ENCODE measurements around the gene FADS2.

FADS2 gene

DNA sequence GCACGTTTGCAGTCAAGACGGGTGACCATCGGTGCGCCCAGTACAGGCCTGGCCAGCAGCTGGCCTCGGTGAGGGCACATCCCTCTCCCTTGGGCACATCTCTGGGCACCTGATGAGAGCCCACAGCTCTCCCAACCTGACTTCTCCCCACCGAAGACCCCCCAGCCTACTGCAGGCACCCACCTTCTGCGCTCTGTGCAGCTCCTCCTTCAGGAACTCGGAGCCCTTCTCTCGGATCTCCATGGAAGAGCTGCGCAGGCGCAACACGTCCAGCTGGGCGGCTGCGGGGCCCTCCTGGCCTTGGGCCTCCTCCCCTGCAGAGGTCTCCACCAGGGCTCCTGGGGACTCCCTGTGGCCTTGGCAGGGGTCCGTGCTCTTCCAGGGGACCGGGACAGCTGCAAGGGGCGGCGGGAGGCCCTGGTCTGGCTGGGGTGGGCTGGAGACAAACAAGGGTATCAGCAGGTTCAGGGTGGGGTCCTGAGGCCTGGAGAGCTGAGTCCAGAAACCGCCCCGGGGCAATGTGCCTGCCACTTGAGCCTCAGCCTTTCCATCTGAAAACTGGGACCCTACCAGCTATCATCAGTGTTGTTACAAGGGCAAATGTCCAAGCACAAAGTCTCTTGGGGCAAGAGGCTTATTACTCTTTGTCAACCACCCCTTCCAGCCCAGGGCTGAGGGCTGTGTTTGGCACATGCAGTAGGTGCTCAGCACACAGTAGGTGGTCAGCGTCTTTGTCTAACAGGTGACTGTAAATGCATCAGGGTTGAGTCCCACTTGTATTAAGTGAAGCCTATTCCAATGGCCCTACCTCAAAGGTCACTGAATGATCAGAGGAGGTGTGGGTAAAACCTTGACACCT lies 80.0 kb downstream of the FADS2 start:
- DNase-seq = no peak

DNA sequence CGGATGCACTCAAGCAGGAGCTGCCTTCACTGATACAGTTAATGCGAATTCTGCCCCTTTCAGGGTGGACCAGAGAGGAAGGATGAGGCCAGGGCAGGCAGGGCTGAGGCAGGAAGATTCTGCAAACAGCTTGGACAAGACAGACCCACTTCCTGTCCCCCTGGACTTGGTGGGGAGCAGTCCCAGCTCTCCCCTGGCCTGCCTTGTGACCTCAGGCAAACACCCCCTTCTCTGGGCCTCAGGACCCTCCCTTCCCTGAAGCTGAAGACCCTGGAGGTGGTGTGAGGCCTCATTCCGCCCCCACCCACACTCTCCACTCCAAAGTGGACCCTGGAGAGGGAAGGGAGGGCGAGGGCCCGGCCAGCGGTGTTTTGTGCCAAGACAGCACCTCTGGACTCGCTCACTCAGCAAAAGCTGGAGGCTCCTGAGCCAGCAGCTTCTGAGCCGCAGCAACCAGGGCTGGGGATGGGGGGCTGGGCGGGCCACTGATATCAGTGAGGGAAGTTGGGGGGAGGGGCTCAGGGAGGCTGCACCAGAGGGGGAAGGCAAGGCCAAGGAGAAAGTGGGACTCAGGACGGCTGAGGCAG lies 80.7 kb downstream of the FADS2 start:
- DNase-seq = peak; percentile 28

DNA sequence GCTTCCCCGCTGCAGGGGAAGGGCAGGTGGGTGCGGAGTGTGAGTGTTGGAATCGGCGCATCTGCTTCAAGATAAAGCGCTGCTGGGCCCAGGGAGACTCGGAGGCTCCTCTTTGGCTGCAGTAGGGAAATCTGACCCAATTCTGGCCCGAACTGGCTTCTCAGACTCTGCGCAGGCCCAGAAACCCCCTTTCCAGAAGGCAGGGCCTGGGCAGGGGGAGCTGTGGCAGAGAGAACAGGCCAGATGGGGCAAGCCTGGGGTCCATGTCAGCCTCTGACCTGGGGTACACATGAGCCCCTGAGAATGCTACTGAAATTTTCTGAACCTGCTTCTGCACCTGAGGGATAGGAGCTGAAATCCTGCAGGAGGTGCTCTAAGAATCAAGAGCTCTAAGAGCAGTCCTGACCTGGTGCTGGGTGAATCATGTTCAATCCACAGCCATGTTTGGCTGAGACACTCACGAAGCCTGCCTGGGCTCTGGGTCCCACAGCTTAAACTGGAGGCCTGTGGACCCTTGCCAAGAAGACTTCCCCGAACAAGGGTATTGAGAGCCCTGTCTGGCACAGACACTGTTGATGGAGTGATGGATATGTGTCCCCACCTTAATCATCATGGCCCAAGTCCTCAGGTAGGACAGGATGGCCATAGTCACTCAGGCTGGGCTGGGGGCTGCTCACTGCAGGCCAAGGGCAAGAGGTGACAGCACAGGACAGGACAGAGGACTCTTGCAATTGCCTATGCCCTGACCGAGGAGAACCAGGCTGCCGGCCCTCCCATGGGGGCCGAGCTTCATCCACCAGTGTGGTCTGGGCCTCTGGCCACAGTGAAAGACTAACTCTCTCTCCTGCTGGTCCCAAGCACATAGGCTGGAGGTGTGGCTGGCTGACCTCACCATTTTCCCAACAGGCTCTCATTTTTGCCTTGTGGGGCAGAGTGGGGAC lies 82.4 kb downstream of the FADS2 start:
- no peak for DNase-seq

- DNase-seq = no peak
These were observed 83.1 kb downstream of the FADS2 start for GRCh38 chr11:61911128-61911700.

DNA sequence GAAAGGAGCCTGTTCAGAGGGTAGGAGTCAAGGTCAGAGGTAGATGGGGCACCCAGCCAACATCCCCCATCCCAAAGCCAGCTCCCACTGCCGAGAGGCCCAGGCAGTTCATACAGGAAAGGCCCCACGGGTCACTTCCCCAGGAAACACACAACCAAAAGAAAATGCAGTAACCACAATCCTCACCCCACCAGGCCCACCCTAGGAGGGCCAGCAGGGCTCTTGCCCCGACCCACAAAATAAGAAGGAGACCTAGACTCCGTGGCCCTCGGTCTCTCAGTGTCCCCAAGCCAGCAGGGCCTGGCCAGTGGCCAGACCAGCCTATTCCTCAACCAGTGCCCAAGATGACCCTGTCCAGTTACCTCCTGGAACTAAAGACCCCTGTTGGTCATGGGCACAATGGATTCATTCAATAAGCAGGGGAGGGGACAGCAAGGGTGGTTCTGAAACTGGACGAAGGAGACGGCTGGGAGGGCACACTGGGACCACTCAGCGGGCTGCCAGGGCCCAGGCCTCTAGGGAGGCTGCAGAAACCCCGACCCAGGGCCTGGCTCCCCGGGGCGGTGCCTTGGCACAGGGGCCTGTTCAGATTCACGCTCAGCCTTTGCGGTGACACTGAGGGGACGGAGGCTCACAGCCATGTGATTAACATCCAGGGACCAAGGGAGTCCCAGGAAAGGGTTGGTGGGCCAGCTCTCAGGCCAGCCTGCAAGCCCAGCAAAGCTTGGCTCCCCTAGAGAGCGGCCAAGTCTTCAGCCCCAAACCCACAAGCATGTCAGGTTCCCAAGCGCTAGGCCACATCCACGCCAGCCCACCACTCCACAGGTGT lies 83.8 kb downstream of the FADS2 start:
- no peak for DNase-seq

GRCh38 chr11:61912530-61912898 lies 84.4 kb downstream of the FADS2 start:
- no peak for DNase-seq

- no peak for DNase-seq
These were observed 85.0 kb downstream of the FADS2 start for GRCh38 chr11:61912991-61913698.

DNA sequence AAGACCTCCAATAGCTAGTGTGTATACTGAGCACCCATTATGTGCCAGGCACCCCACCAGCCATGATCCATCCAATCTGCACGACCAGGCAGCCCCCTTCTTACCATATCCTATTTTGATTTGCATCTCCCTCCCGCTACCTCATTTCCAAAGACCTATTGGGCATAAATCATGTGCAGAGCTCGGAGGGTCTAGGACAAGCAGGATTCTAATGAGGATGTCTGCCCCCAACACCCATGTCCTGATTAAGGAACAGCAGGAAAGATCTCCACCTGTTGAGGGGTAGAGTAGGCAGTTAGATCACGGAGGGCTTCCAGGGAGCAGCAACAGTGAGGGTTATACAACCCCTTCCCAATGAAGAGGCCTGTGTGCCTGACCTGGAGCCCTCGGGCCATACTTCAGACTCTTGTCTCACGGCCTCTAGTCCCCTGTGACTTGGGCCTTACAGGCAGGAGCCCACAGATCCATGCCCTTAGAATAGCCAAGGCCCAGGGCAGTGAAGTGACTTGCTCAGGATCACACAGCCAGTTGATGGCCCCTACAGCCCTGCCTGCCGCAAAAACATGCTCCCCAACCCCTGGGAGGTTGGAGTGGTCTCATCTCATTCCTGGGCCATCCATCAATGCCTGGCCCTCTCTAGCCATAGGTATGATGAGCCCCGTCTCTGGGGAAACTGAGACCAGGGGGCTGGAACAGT lies 85.7 kb downstream of the FADS2 start:
- DNase-seq = no peak

DNA sequence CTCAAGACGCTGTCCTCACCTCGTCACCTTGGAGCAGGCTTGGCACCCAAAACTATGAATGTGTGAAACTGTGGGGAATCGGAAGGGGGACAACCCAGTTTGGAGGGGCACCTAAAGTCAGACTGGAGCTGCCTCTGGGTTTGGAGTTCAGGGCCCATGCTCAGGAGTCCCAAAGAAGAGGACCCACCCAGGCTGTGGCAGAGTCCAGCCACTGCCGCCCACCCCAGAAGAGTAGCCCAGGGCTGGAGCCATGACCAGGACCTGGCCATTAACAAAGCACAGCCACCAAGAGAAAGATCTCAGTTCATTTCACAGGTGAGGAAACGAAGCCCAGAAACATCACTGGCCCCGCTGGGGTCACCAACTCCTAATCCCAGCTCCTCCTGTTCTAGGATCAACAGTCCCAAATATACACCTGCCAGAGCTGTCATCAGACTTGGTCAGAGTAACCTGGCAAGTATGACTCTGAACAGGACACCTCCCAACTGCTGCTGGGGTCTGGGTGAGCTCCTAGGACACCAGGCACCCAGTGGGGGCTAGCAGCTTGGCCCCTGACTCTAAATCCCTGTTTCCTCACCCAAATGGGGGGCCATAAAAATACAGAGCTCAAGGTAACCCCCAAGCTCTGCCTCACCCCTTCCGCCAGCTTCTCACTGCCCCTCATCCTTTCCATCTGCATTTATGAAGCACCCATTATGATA lies 86.5 kb downstream of the FADS2 start:
- DNase-seq = no peak

DNA sequence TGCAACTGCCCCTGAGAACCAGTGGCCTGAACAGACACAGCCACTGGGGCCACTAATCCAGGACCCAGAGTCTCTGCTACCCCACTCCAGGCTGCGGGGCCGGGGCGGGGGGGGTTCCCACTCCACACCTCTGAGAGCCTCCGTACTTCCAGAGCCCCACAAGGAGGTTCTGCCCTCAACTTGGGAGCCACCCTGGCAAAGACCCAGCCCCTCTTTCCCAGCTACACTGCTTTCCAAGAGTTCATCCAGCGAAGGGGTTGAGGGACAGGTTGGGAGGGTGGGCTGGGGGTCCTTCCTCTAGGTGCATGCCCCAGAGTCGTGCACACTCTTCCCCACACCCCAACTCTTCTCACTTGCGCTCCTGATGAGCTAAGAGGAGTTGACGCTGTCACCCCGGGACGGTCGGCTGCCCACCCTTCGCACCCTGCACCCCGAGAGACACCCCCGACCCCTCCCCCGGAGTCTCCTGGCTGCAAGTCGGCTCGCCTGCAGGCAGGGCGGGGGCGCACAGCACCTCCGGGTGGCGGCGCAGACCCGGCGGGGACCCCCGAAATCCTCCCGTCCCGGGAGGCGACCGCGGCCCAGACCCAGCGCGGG lies 88.7 kb downstream of the FADS2 start:
- no peak for DNase-seq
